ENCODE results near the gene UBE2C. TPM values are rescaled to one million over a fixed set of nuclear protein-coding genes. Genes with fewer than 3 reads are reported as not detected.

UBE2C gene
- total and polyA plus RNA-seq, 2 of the 8 experiments (the other 6 are each of a cell fraction or from before 2014, with no cell fraction given): 243 to 326 TPM

- Histone ChIP-seq H2BK15ac (ENCODE audit: low read length) (no peak overlapping the region), H3K4me1 (replicated peaks in 1 of 4; ENCODE audit: control insufficient read depth in 3 of 4, insufficient read depth in 4 of 4, low read length in 3 of 4) (no peaks in the 10 kb centered on the region), H4K91ac (replicated peaks; ENCODE audit: insufficient read length, low read length) (no peak overlapping the region), H3K18ac (ENCODE audit: extremely low read depth, low read length) (no peak overlapping the region), H2BK5ac (ENCODE audit: low read depth, low read length) (no peak overlapping the region), H3K4me2 (ENCODE audit: insufficient read depth in 1 of 2, low read depth in 2 of 2, low read length in 2 of 2) (no peak overlapping the region), H4K5ac (ENCODE audit: insufficient read length, low read depth, low read length) (no peak overlapping the region), H3K4me3 (ENCODE audit: extremely low read depth in 1 of 4, insufficient read depth in 2 of 4, low read depth in 3 of 4, low read length in 4 of 4) (no peak overlapping the region), H2BK120ac (replicated peaks; ENCODE audit: low read depth, low read length) (no peak overlapping the region), H3K4ac (replicated peaks; ENCODE audit: insufficient read length, low read depth, low read length) (no peak overlapping the region), H3K36me3 (ENCODE audit: control insufficient read depth in 2 of 4, insufficient read depth in 4 of 4, low read length in 3 of 4) (peaks cover 15 to 53% (median 28%) of the 10 kb centered on the region in 4 experiments), H2BK12ac (ENCODE audit: low read depth, low read length) (no peak overlapping the region), H4K20me1 (replicated peaks in 1 of 2; ENCODE audit: control insufficient read depth in 1 of 2, insufficient read depth in 2 of 2, low read length in 2 of 2) (peaks cover 0 to under 1% of the 10 kb centered on the region in 2 experiments), H3K14ac (ENCODE audit: insufficient read length) (no peak overlapping the region), H3K23ac (ENCODE audit: insufficient read length) (no peak overlapping the region), H3K9me3 (ENCODE audit: insufficient read depth in 2 of 2, low read depth in 1 of 2, low read length in 1 of 2) (no peaks in the 10 kb centered on the region), H3K79me2 (ENCODE audit: control insufficient read depth in 1 of 2, insufficient read depth in 2 of 2, low read length in 2 of 2) (no peaks in the 10 kb centered on the region), H3K56ac (replicated peaks; ENCODE audit: insufficient read length, low read depth, low read length) (no peak overlapping the region), H3K27me3 (replicated peaks in 1 of 4; ENCODE audit: control insufficient read depth in 3 of 4, extremely low read depth in 1 of 4, insufficient read depth in 3 of 4, low read length in 3 of 4) (no peaks in the 10 kb centered on the region), H2AK5ac (ENCODE audit: low read depth, low read length) (no peak overlapping the region), H3K23me2 (ENCODE audit: low read depth, low read length) (no peaks in the 10 kb centered on the region), H3K9ac (replicated peaks in 1 of 4; ENCODE audit: extremely low read depth in 1 of 4, low read depth in 3 of 4, low read length in 3 of 4) (no peak overlapping the region), H4K8ac (ENCODE audit: extremely low read depth, insufficient read depth, low read length) (no peak overlapping the region), H2AFZ (ENCODE audit: low read length) (no peak overlapping the region), H3K79me1 (ENCODE audit: low read depth, low read length) (peaks cover 3% of the 10 kb centered on the region; the same call in 1 of the 2 replicates), H3K27ac (ENCODE audit: low read depth, low read length) (no peak overlapping the region), H2BK20ac (ENCODE audit: low read length) (no peak overlapping the region)
- DNase-seq (ENCODE audit: low read depth in 1 of 2, low spot score in 2 of 2): no peak
- ChIA-PET POLR2A (ENCODE audit: partially characterized antibody) (interaction anchor here (0.7 to 13.8 kb wide), 19 partner anchors 8 to 128 kb away, joined by 3 to 178 read pairs (median 3); partner anchors contain the start of genes ACOT8, PCIF1, SNX21 and ZSWIM3), CTCF (ENCODE audit: partially characterized antibody) (interaction anchor here (0.7 to 3.1 kb wide), 10 partner anchors 11 to 121 kb away, joined by 3 to 8 read pairs (median 4); partner anchors contain the start of gene ZSWIM1)
- 97% methylated on average over 10 of the region's 10 CpGs; no CpG with 5 or more reads in 1 of the 2 experiments for WGBS, 2 experiments (ENCODE audit: extremely low coverage in 1 of 2, insufficient coverage in 1 of 2, insufficient read length in 1 of 2, insufficient replicate concordance in 2 of 2, low coverage in 1 of 2, low lambda C conversion rate in 2 of 2, missing lambda C conversion rate in 1 of 2)
- no peak for FAIRE-seq
- TF ChIP-seq ASH2L (IDR thresholded peaks at IDR 0.05; ENCODE audit: low read length) (no peak), CHD2 (IDR thresholded peaks at IDR 0.05; ENCODE audit: low read length) (no peak), TAF7 (optimal IDR thresholded peaks at IDR 0.05; ENCODE audit: borderline replicate concordance, low read depth, low read length) (no peak), MAX (IDR thresholded peaks at IDR 0.05) (no peak), JUND (IDR thresholded peaks at IDR 0.05; ENCODE audit: low read length) (no peak), EZH2 (IDR thresholded peaks at IDR 0.05; ENCODE audit: low read depth, low read length, severe bottlenecking) (no peak), SP4 (IDR thresholded peaks at IDR 0.05; ENCODE audit: low read length) (no peak), SRF (IDR thresholded peaks at IDR 0.05; ENCODE audit: low read depth, low read length) (no peak), CTBP2 (IDR thresholded peaks at IDR 0.05; ENCODE audit: borderline replicate concordance, insufficient read depth, insufficient read length, low read length) (no peak), SUZ12 (IDR thresholded peaks at IDR 0.05; ENCODE audit: low read length) (no peak), SIX5 (IDR thresholded peaks at IDR 0.05; ENCODE audit: low read depth, low read length) (no peak), POLR2AphosphoS5 (IDR thresholded peaks at IDR 0.05; ENCODE audit: low read depth, low read length) (no peak), CBX5 (IDR thresholded peaks at IDR 0.05; ENCODE audit: low read depth, low read length) (no peak)
Measured at GRCh38 chr20:45841407-45842129, 29.1 kb downstream of the UBE2C start.

Data from H1 (cell line).